Mucosa of descending colon (tissue), 3 donors: Measurements from ENCODE around the gene PHTF2. TPM values are rescaled to one million over a fixed set of nuclear protein-coding genes. Genes with fewer than 3 reads are reported as not detected.

Source experiments
- ATAC-seq: fragments of 200-7000 bp; cut with Tn5 transposase; one replicate; pipeline ENCODE4 v1.9.1; 2020; ENCODE audit warnings: mild to moderate bottlenecking, moderate library complexity
- DNase-seq, 3 donors: peaks; one replicate each; pipeline ENCODE4 v3.0.0-alpha.2; 2020
- H3K36me3 ChIP-seq: fragments of 200-600 bp; one replicate; pipeline ENCODE4 v1.8.0; 2021; ENCODE audit warnings: low read depth, mild to moderate bottlenecking
- H3K4me1 ChIP-seq: fragments of 200-600 bp; one replicate; pipeline ENCODE4 v1.8.0; 2021; ENCODE audit warnings: low read depth, mild to moderate bottlenecking
- H3K4me3 ChIP-seq: fragments of 200-600 bp; one replicate; pipeline ENCODE4 v1.8.0; 2021; ENCODE audit warnings: mild to moderate bottlenecking
- H3K9me3 ChIP-seq: fragments of 200-600 bp; one replicate; pipeline ENCODE4 v1.8.0; 2021; ENCODE audit warnings: mild to moderate bottlenecking
- intact Hi-C, 2 donors: fragments of 100-400 bp; cut with DNase I in 1 of 2; cut with micrococcal nuclease in 1 of 2; formaldehyde crosslinking; loops; one replicate each; pipeline versions ENCODE4 v1.11.0 to v1.11.1; 2022; cut with DNase I, micrococcal nuclease
- total RNA-seq, 3 donors: library from RNA; stranded (reverse); fragmentation: NEBNext Ultra II Directional in 2 of 3; extraction: Animal tissue kit (Norgen Biotek cat#: 25700) in 2 of 3; gene quantifications; one replicate each; pipeline versions ENCODE4 v1.2.1 to v1.2.4, GENCODE V29; 2021 to 2023
- TF ChIP-seq, protein P1 (sequence below): fragments of 200-600 bp; IDR thresholded peaks from one replicate; pipeline ENCODE4 v1.8.0; 2022; ENCODE audit warnings: antibody characterized with exemption, mild to moderate bottlenecking
- donor health status: DM: no; HTN: no; CAD: no; lungs with moderate emphysema.
- donor health status: DM: no; HTN: no; CAD: no.
- donor health status: DM: no; HTN: yes; CAD: no.

The PHTF2 gene
- total RNA-seq, 3 donors from 2014 or later = 13.1 to 15.2 (median 13.7) TPM

DNA sequence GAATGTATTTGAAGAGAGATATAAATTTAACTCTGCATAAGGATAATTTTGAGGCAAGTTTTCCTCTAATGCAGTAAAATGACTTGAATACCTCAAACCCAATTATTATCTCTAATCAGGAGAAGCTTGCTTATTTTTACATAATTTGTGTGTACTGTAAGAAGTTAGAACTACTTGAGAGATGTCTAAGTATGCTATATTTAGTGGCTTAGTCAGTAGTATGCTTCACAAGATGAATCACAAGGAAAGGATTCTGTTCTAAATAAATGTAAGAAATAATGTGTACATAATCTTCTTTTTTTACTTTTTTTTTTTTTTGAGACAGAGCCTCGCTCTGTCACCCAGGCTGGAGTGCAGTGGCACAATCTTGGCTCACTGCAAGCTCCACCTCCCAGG is 13.7 kb downstream of the PHTF2 start:
- DNase-seq (no peak), ATAC-seq (no peak)
- TF ChIP-seq, protein P1, sequence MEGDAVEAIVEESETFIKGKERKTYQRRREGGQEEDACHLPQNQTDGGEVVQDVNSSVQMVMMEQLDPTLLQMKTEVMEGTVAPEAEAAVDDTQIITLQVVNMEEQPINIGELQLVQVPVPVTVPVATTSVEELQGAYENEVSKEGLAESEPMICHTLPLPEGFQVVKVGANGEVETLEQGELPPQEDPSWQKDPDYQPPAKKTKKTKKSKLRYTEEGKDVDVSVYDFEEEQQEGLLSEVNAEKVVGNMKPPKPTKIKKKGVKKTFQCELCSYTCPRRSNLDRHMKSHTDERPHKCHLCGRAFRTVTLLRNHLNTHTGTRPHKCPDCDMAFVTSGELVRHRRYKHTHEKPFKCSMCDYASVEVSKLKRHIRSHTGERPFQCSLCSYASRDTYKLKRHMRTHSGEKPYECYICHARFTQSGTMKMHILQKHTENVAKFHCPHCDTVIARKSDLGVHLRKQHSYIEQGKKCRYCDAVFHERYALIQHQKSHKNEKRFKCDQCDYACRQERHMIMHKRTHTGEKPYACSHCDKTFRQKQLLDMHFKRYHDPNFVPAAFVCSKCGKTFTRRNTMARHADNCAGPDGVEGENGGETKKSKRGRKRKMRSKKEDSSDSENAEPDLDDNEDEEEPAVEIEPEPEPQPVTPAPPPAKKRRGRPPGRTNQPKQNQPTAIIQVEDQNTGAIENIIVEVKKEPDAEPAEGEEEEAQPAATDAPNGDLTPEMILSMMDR = no peak
- intact Hi-C loops = no loop called here
- no peaks in the 10 kb centered on the region for H3K4me1 ChIP-seq
- H3K9me3 ChIP-seq = peaks cover 12% of the 10 kb centered on the region
- no peaks in the 10 kb centered on the region for H3K36me3 ChIP-seq
- H3K4me3 ChIP-seq = no peak overlapping the region

DNA sequence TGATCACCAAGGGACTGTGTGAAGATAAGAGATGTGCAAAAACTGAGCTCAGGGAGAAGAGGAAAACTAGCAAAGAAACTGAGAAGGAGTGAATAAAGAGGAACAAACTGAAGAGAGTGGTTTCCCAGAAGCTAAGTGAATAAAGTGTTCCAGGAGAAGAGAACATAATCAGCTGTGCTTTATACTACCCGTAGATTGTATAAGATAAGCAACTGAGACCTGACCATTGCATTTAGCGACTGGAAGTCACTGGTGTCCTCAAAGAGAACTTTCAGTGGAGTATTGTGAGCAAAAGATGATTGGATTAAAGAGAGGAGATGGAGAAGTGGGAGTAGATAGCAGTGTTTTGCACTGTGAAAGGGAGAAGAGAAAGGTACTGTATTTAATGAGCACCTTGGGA is 14.6 kb downstream of the PHTF2 start:
- H3K4me3 ChIP-seq = no peak overlapping the region
- ATAC-seq (no peak), DNase-seq (no peak)
- H3K9me3 ChIP-seq = peaks cover 3% of the 10 kb centered on the region
- H3K4me1 ChIP-seq = no peaks in the 10 kb centered on the region
- TF ChIP-seq, protein P1 = no peak
- no peaks in the 10 kb centered on the region for H3K36me3 ChIP-seq
- intact Hi-C loops = no loop called here

DNA sequence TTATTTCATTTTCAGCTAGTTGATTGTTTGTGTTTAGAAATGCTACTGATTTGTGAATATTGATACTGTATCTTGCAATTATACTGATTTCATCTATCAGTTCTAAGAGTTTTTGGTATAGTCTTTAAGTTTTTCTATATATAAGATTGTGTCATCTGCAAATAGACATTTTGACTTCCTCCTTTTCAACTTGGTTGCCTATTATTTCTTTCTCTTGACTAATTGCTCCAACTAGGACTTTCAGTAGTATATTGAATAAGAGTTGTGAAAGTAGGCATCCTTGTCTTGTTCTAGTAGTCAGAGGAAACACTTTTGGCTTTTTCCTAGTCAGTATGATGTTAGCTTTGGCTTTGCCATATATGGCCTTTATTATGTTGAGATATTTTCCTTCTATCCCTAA is 20.4 kb downstream of the PHTF2 start:
- no peaks in the 10 kb centered on the region for H3K4me1 ChIP-seq

DNA sequence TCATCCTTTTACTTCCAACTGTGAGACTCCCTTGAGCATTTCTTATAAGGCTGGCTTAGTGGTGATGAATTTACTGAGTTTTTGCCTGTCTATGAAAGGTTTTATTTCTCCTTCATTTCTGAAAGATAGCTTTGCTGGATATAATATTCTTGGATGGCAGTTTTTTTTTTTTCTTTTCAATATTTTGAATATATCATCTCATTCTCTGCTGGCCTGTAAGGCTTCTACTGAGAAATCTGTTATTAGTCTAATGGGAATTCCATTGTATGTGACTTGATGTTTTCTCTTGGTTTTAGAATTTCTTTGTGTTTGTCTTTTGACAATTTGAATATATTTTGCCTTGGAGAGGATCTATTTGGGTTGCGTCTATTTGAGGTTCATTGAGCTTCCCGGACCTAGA is 22.4 kb downstream of the PHTF2 start:
- no peaks in the 10 kb centered on the region for H3K4me1 ChIP-seq
- DNase-seq = no peak
- H3K9me3 ChIP-seq = peaks cover 43% of the 10 kb centered on the region
- intact Hi-C loops = no loop called here
- H3K36me3 ChIP-seq = no peaks in the 10 kb centered on the region
- TF ChIP-seq, protein P1 = no peak
- H3K4me3 ChIP-seq = no peak overlapping the region
- no peak for ATAC-seq

More for the DNA sequence above, 20.4 kb downstream of the PHTF2 start:
- Histone ChIP-seq H3K9me3 (peaks cover 39% of the 10 kb centered on the region), H3K36me3 (no peaks in the 10 kb centered on the region), H3K4me3 (no peak overlapping the region)
- no peak for ATAC-seq
- intact Hi-C loops = no loop called here
- TF ChIP-seq, protein P1 = no peak
- DNase-seq = no peak

DNA sequence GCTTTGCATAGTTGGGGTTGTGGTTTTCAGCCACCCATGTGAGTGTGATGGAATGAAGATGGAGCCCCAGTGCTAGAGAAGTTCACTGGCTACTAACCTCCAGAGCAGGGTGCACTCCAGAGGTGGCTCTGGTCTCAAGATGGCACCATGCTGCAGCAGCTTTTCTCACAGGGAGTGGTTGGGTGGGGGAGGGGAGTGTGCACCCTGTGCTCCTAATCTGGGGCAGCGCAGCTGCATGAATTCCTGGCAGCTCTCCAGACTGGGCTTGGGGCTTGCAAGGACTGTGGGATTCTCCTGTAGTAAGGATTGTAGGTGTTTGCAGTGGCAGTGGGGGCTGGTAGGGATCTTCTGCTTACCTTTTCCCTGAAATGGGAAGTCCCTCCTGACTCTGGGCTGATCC is 23.7 kb downstream of the PHTF2 start:
- Histone ChIP-seq H3K4me3 (no peak overlapping the region), H3K4me1 (no peaks in the 10 kb centered on the region), H3K9me3 (peaks cover 47% of the 10 kb centered on the region), H3K36me3 (no peaks in the 10 kb centered on the region)
- DNase-seq (no peak), ATAC-seq (no peak)
- TF ChIP-seq, protein P1 = no peak
- intact Hi-C loops = no loop called here

DNA sequence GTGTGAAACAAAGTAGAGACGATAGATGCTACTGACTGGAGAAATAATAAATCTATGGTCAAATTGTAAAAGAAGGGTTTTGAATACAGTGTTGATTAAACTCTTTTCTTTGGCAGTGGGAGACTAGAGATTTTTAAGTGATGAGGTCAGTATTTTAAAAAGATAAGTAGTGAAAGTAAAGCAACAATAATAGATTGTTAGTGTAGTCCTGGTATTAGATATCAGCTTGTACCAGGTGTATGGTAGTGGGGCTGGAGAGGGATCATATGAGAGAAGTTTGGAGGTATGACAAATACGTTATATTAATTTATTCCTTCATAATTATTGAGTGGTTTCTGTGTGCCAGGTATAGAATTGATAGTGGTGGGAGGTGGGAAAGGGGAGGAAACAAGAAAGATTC is 25.2 kb downstream of the PHTF2 start:
- peaks cover 43% of the 10 kb centered on the region for H3K9me3 ChIP-seq
- ATAC-seq (no peak), DNase-seq (no peak)
- TF ChIP-seq, protein P1 = no peak
- H3K4me1 ChIP-seq = no peaks in the 10 kb centered on the region
- no peak overlapping the region for H3K4me3 ChIP-seq
- no peaks in the 10 kb centered on the region for H3K36me3 ChIP-seq
- intact Hi-C loops = no loop called here
